Endothelial cell of umbilical vein (primary cell): ENCODE results near the gene PCDHGA12. TPM values are rescaled to one million over a fixed set of nuclear protein-coding genes. Genes with fewer than 3 reads are reported as not detected.
"Not testable (repeated sequence)": the region's sequence is repeated elsewhere in the genome, so short reads cannot be mapped to it uniquely, and the experiment has no call there.

Experiments used
- BruUV-seq: library from RNA; stranded (reverse); fragments of 400-500 nt; replicated peaks from 2 replicates; lab custom pipeline; 2021; lab: Mats Ljungman, UMichigan
- CTCF ChIA-PET: fragments of 300-600, 350-600 bp; sonication (Branson Sonifier 250); formaldehyde crosslinking; loops from one replicate; lab custom pipeline; 2021; ENCODE audit warnings: antibody characterized with exemption, inconsistent platforms; lab: Charles Lee
- POLR2A ChIA-PET: fragments of 300-600, 350-600 bp; sonication (Branson Sonifier 250); formaldehyde crosslinking; loops from one replicate; lab custom pipeline; 2021; ENCODE audit warnings: antibody characterized with exemption, inconsistent platforms; lab: Charles Lee
- DNase-seq: peaks from one replicate; pipeline ENCODE4 v3.0.0-alpha.2; 2011; ENCODE audit warnings: low read depth, low spot score
- FAIRE-seq: peaks from 2 replicates; lab custom pipeline; 2011; peaks lifted over from hg19 to GRCh38; lab: Jason Lieb, UNC
- H2AFZ ChIP-seq: 2 replicates; pipeline ENCODE4 v1.6.0; 2012; ENCODE audit warnings: low read depth, low read length, control low read depth, inconsistent platforms
- H3K27ac ChIP-seq: 2 replicates; pipeline ENCODE4 v1.5.1; 2011; ENCODE audit warnings: low read depth, mild to moderate bottlenecking, control low read depth, low read length, moderate library complexity; ENCODE audit not compliant: insufficient read depth
- H3K27me3 ChIP-seq, 2 experiments: 2 replicates each; pipeline versions ENCODE4 v1.6.0 to v1.6.1; 2011; ENCODE audit warnings: low read length in 2 of 2, mixed read lengths in 1 of 2; ENCODE audit not compliant: control insufficient read depth in 2 of 2, insufficient read depth in 2 of 2
- H3K36me3 ChIP-seq, 2 experiments: 2 replicates in 1 of 2; 3 replicates in 1 of 2; pipeline ENCODE4 v1.5.1; 2011; ENCODE audit warnings: low read length in 2 of 2, mild to moderate bottlenecking in 1 of 2, moderate library complexity in 1 of 2; ENCODE audit not compliant: control insufficient read depth in 2 of 2, insufficient read depth in 2 of 2; ENCODE audit errors: extremely low read depth in 1 of 2
- H3K4me1 ChIP-seq: 3 replicates; pipeline ENCODE4 v1.5.1; 2011; ENCODE audit warnings: mild to moderate bottlenecking, low read length; ENCODE audit not compliant: control insufficient read depth, insufficient read depth; ENCODE audit errors: extremely low read depth
- H3K4me2 ChIP-seq: 2 replicates; pipeline ENCODE4 v1.6.1; 2011; ENCODE audit warnings: low read length, control low read depth, mixed read lengths; ENCODE audit not compliant: insufficient read depth
- H3K4me3 ChIP-seq, 3 experiments: fragments of 200-600 bp in 1 of 3; sonication (generic), shearing (Covaris generic) in 1 of 3; replicated peaks in 1 of 3; 2 replicates each; pipeline ENCODE4 v1.5.1; 2011 to 2016; ENCODE audit warnings: control low read depth in 3 of 3, low read length in 3 of 3, mild to moderate bottlenecking in 2 of 3, inconsistent platforms in 1 of 3, low read depth in 1 of 3, moderate library complexity in 1 of 3; ENCODE audit not compliant: insufficient read depth in 1 of 3
- H3K79me2 ChIP-seq: 2 replicates; pipeline ENCODE4 v1.6.0; 2012; ENCODE audit warnings: low read length, inconsistent platforms; ENCODE audit not compliant: control insufficient read depth, insufficient read depth
- H3K9ac ChIP-seq: replicated peaks from 2 replicates; pipeline ENCODE3; 2011; ENCODE audit warnings: low read length, control low read depth; ENCODE audit not compliant: insufficient read depth; ENCODE audit errors: extremely low read depth
- H3K9me1 ChIP-seq: replicated peaks from 3 replicates; pipeline ENCODE4 v1.6.0; 2011; ENCODE audit warnings: mild to moderate bottlenecking, low read length; ENCODE audit not compliant: control insufficient read depth, insufficient read depth; ENCODE audit errors: extremely low read depth
- H3K9me3 ChIP-seq: replicated peaks from 2 replicates; pipeline ENCODE4 v1.5.1; 2012; ENCODE audit warnings: low read length, inconsistent platforms; ENCODE audit not compliant: control insufficient read depth, insufficient read depth
- H4K20me1 ChIP-seq: replicated peaks from 2 replicates; pipeline ENCODE3; 2011; ENCODE audit warnings: mild to moderate bottlenecking, low read length; ENCODE audit not compliant: control insufficient read depth, insufficient read depth; ENCODE audit errors: extremely low read depth
- CTCF ChIP-seq, 2 donors: IDR thresholded peaks; 1 replicate in 1 of 2; 2 replicates in 1 of 2; pipeline ENCODE4 v1.5.1; 2011; ENCODE audit warnings: low read length in 2 of 2, mild to moderate bottlenecking in 2 of 2, moderate library complexity in 2 of 2, control low read depth in 1 of 2, inconsistent platforms in 1 of 2, low read depth in 1 of 2; ENCODE audit not compliant: insufficient read depth in 1 of 2; ENCODE audit errors: extremely low read depth in 1 of 2
- EZH2 ChIP-seq: IDR thresholded peaks from 2 replicates; pipeline ENCODE4 v1.6.1; 2012; ENCODE audit warnings: borderline replicate concordance, low read depth, mild to moderate bottlenecking, moderate library complexity, low read length, inconsistent platforms; ENCODE audit not compliant: severe bottlenecking
- FOS ChIP-seq: IDR thresholded peaks from 2 replicates; pipeline ENCODE4 v1.6.1; 2011; ENCODE audit warnings: mild to moderate bottlenecking, low read length, moderate library complexity, borderline replicate concordance; ENCODE audit not compliant: insufficient read depth
- GATA2 ChIP-seq: IDR thresholded peaks from 2 replicates; pipeline ENCODE4 v1.7.0; 2011; ENCODE audit warnings: low read depth, mild to moderate bottlenecking, moderate library complexity, mixed read lengths, low read length; ENCODE audit not compliant: insufficient read length, insufficient read depth
- JUN ChIP-seq: IDR thresholded peaks from 2 replicates; pipeline ENCODE4 v1.6.1; 2011; ENCODE audit warnings: borderline replicate concordance, low read depth; ENCODE audit not compliant: insufficient read length, insufficient read depth
- MAX ChIP-seq: IDR thresholded peaks from 2 replicates; pipeline ENCODE4 v1.6.1; 2011; ENCODE audit not compliant: insufficient read depth, insufficient read length
- MYC ChIP-seq: IDR thresholded peaks from one replicate; pipeline ENCODE4 v1.6.1; 2011; ENCODE audit warnings: mild to moderate bottlenecking, low read depth, low read length
- POLR2A ChIP-seq: IDR thresholded peaks from 2 replicates; pipeline ENCODE4 v1.6.1; 2012; ENCODE audit warnings: low read depth, mild to moderate bottlenecking, control low read depth, low read length
- POLR2AphosphoS5 ChIP-seq: IDR thresholded peaks from 2 replicates; pipeline ENCODE4 v1.6.1; 2012; ENCODE audit warnings: low read depth, mild to moderate bottlenecking, control low read depth, low read length, moderate library complexity; ENCODE audit not compliant: insufficient read depth
- dilution Hi-C: fragments of 300-500 bp; cut with MboI; formaldehyde crosslinking; loops from one replicate; pipeline ENCODE4 v1.15.0; 2019; ENCODE audit warnings: low sequenced_read_pairs; ENCODE audit not compliant: extremely low pct_ligation_motif_present
- intact Hi-C: fragments of 100-400 bp; cut with micrococcal nuclease; formaldehyde crosslinking; loops from one replicate; pipeline ENCODE4 v1.10.0; 2022
- polyA plus RNA-seq, 4 experiments: library from polyadenylated mRNA; depleted of rRNA in 3 of 4; stranded (reverse) in 3 of 4; unstranded in 1 of 4; fragments of >200 nt; gene quantifications; 2 replicates each; pipeline versions ENCODE4 v1.2.1 to v1.2.3, GENCODE V29; 2011 to 2012; ENCODE audit warnings: missing spikeins in 1 of 4
- total RNA-seq: library from RNA; stranded (reverse); gene quantifications from 2 replicates; pipeline ENCODE4 v1.2.3, GENCODE V29; 2021

Gene PCDHGA12
- total and polyA plus RNA-seq, 2 donors (not counting 3 experiments of a cell fraction or from before 2014, with no cell fraction given): 4.2 to 9.9 TPM

- CTCF ChIA-PET: interaction anchor here (0.7 to 4.1 kb wide), 19 partner anchors 9 to 232 kb away, joined by 3 to 32 read pairs (median 7); partner anchors contain the start of genes PCDHB14, PCDHGA10, PCDHGA11 and PCDHGA12
- H3K36me3 ChIP-seq, intact Hi-C loops, H3K27ac ChIP-seq, H3K9me1 ChIP-seq, H2AFZ ChIP-seq, H3K4me1 ChIP-seq, POLR2A ChIA-PET, H3K9me3 ChIP-seq, H4K20me1 ChIP-seq, H3K79me2 ChIP-seq, dilution Hi-C loops, H3K9ac ChIP-seq: not testable (repeated sequence)
- DNase-seq (peak; percentile 30), FAIRE-seq (peak; percentile 87)
- H3K4me2 ChIP-seq: peak within 1 kb of the TSS; percentile 18
- peak within 1 kb of the TSS in 2 of 3 experiments; percentile 9 to 22 for H3K4me3 ChIP-seq
- TSS peak; percentile 23 for BruUV-seq
- H3K27me3 ChIP-seq: peaks cover 36 to 78% of the 10 kb centered on the region in 2 experiments
- TF ChIP-seq CTCF (IDR thresholded peaks at IDR 0.05; ENCODE audit: extremely low read depth in 1 of 2, insufficient read depth in 1 of 2, low read depth in 1 of 2, low read length in 2 of 2): peak; percentile 46 to 51
These were observed 42.6 kb upstream of the PCDHGA12 start, which contains the start of gene PCDHGB4 for GRCh38 chr5:141387557-141388311. TSS of gene PCDHGB4 (plus strand) at chr5:141387698. CDS start at chr5:141387885, 187 bp downstream.

GRCh38 chr5:141388661-141389060, 41.6 kb upstream of the PCDHGA12 start:
- no peaks in the 10 kb centered on the region for H3K4me1 ChIP-seq
- H3K4me2 ChIP-seq: no peak overlapping the region
- H3K9me3 ChIP-seq: no peaks in the 10 kb centered on the region
- no peak for DNase-seq
- TF ChIP-seq POLR2A: no peak
- no peak for TF ChIP-seq JUN
- no peak for TF ChIP-seq CTCF (IDR thresholded peaks at IDR 0.05; ENCODE audit: extremely low read depth in 1 of 2, insufficient read depth in 1 of 2, low read depth in 1 of 2, low read length in 2 of 2)
- no peak for TF ChIP-seq GATA2
- no peak for TF ChIP-seq FOS
- TF ChIP-seq MAX: no peak
- TF ChIP-seq EZH2: no peak
- TF ChIP-seq POLR2AphosphoS5: no peak
- no peak for TF ChIP-seq MYC
- no peaks in the 10 kb centered on the region for H3K36me3 ChIP-seq
- H3K27me3 ChIP-seq: peaks cover 31 to 80% of the 10 kb centered on the region in 2 experiments
- CTCF ChIA-PET: interaction anchor here (1.6 to 4.1 kb wide), 5 partner anchors 9 to 175 kb away, joined by 4 to 32 read pairs (median 15); partner anchors contain the start of genes PCDHGA3, PCDHGA6 and PCDHGB5
- FAIRE-seq: no peak
- H3K4me3 ChIP-seq: no peak overlapping the region
- H4K20me1 ChIP-seq: no peaks in the 10 kb centered on the region
- no peak overlapping the region for H2AFZ ChIP-seq
- dilution Hi-C loops: no loop called here
- H3K9me1 ChIP-seq: no peaks in the 10 kb centered on the region
- no peak overlapping the region for H3K9ac ChIP-seq
- H3K79me2 ChIP-seq: no peaks in the 10 kb centered on the region
- no peak overlapping the region for H3K27ac ChIP-seq
- POLR2A ChIA-PET: no interaction called here
- intact Hi-C loops: no loop called here
- no TSS peak for BruUV-seq
